ENCODE data around the gene MTMR3.

GRCh38 chr22:30077279-30077880 lies 194.4 kb downstream of the MTMR3 start:
- no peak for TF ChIP-seq USF1 (IDR thresholded peaks at IDR 0.05)
- TF ChIP-seq MAX (IDR thresholded peaks at IDR 0.05), result no peak

All from Ishikawa (cell line).